NCI-H345 (cell line): ENCODE data around the gene EFNA1.

Source experiments
- DNase-seq: peaks from one replicate; lab custom pipeline; 2025; lab: John Stamatoyannopoulos, UW

Gene EFNA1

GRCh38 chr1:155174324-155175280, 46.9 kb downstream of the EFNA1 start:
- DNase-seq, result peak; percentile 91

- no peak for DNase-seq
Observed at GRCh38 chr1:155175281-155175926, 47.7 kb downstream of the EFNA1 start.

- DNase-seq, result peak; percentile 44
Observed at GRCh38 chr1:155175927-155176371, 48.3 kb downstream of the EFNA1 start.

GRCh38 chr1:155176544-155177071, 48.9 kb downstream of the EFNA1 start:
- DNase-seq, result peak; percentile 91

- no peak for DNase-seq
Observed at GRCh38 chr1:155177192-155177917, 49.7 kb downstream of the EFNA1 start.

- DNase-seq, result no peak
Observed at GRCh38 chr1:155177918-155178281, 50.2 kb downstream of the EFNA1 start.

GRCh38 chr1:155178441-155179111, 50.9 kb downstream of the EFNA1 start:
- no peak for DNase-seq

GRCh38 chr1:155179112-155180031, 51.7 kb downstream of the EFNA1 start:
- no peak for DNase-seq

- DNase-seq, result no peak
Observed at GRCh38 chr1:155181371-155182051, 53.8 kb downstream of the EFNA1 start.

GRCh38 chr1:155182052-155182550, 54.4 kb downstream of the EFNA1 start:
- no peak for DNase-seq

- DNase-seq, result no peak
Observed at GRCh38 chr1:155183775-155184221, 56.1 kb downstream of the EFNA1 start.

GRCh38 chr1:155184351-155184811, 56.7 kb downstream of the EFNA1 start:
- DNase-seq, result no peak
